Mesenchymal stem cell (in vitro differentiated cells and primary cell): Measurements from ENCODE around the gene LYSMD4.

ENCODE experiments used
- DNase-seq: peaks from one replicate; pipeline ENCODE4 v3.0.0-alpha.2; 2013
- H2AFZ ChIP-seq: one replicate; pipeline ENCODE4 v1.6.1; 2013; ENCODE audit warnings: low read depth, mild to moderate bottlenecking, control low read depth, inconsistent platforms, low read length, moderate library complexity
- H2AK5ac ChIP-seq: 2 replicates; pipeline ENCODE4 v1.6.1; 2013; ENCODE audit warnings: low read length, moderate library complexity, mild to moderate bottlenecking, inconsistent platforms; ENCODE audit not compliant: severe bottlenecking
- H2BK120ac ChIP-seq: one replicate; pipeline ENCODE4 v1.6.1; 2013; ENCODE audit warnings: low read depth, mild to moderate bottlenecking, inconsistent platforms, low read length, moderate library complexity
- H2BK12ac ChIP-seq, 2 experiments: one replicate each; pipeline ENCODE4 v1.6.1; 2013; ENCODE audit warnings: inconsistent platforms in 2 of 2, low read length in 2 of 2, mild to moderate bottlenecking in 2 of 2, moderate library complexity in 2 of 2, control low read depth in 1 of 2
- H2BK15ac ChIP-seq: one replicate; pipeline ENCODE4 v1.6.1; 2013; ENCODE audit warnings: mild to moderate bottlenecking, low read depth, inconsistent platforms; ENCODE audit not compliant: poor library complexity, severe bottlenecking
- H2BK5ac ChIP-seq: 2 replicates; pipeline ENCODE4 v1.6.1; 2013; ENCODE audit warnings: low read depth, mild to moderate bottlenecking, low read length, control low read depth, inconsistent platforms; ENCODE audit not compliant: poor library complexity, severe bottlenecking
- H3K14ac ChIP-seq, 2 experiments: one replicate each; pipeline ENCODE4 v1.6.1; 2013; ENCODE audit warnings: inconsistent platforms in 2 of 2, low read length in 2 of 2, control low read depth in 1 of 2, mild to moderate bottlenecking in 1 of 2, moderate library complexity in 1 of 2
- H3K18ac ChIP-seq, 2 experiments: one replicate each; pipeline ENCODE4 v1.6.1; 2013; ENCODE audit warnings: inconsistent platforms in 2 of 2, low read length in 2 of 2, control low read depth in 1 of 2, low read depth in 1 of 2, mild to moderate bottlenecking in 1 of 2
- H3K23ac ChIP-seq, 2 experiments: one replicate each; pipeline ENCODE4 v1.6.1; 2013; ENCODE audit warnings: inconsistent platforms in 2 of 2, low read length in 2 of 2, mild to moderate bottlenecking in 2 of 2, moderate library complexity in 2 of 2, control low read depth in 1 of 2
- H3K27ac ChIP-seq: 2 replicates; pipeline ENCODE4 v1.5.1; 2013; ENCODE audit warnings: mild to moderate bottlenecking, moderate library complexity, low read length, control low read depth, inconsistent platforms; ENCODE audit not compliant: poor library complexity, severe bottlenecking
- H3K27me3 ChIP-seq, 2 experiments: 2 replicates each; pipeline versions ENCODE4 v1.6.1 to v1.7.0; 2013; ENCODE audit warnings: low read length in 2 of 2, mild to moderate bottlenecking in 2 of 2, moderate library complexity in 2 of 2, control low read depth in 1 of 2, inconsistent platforms in 1 of 2; ENCODE audit not compliant: control insufficient read depth in 1 of 2, insufficient read depth in 1 of 2
- H3K36me3 ChIP-seq, 2 experiments: 2 replicates each; pipeline versions ENCODE4 v1.6.1 to v1.7.0; 2013; ENCODE audit warnings: low read length in 2 of 2, control low read depth in 1 of 2, inconsistent platforms in 1 of 2, low read depth in 1 of 2, mild to moderate bottlenecking in 1 of 2; ENCODE audit not compliant: insufficient read depth in 2 of 2, control insufficient read depth in 1 of 2
- H3K4ac ChIP-seq, 2 experiments: one replicate each; pipeline ENCODE4 v1.6.1; 2013; ENCODE audit warnings: inconsistent platforms in 2 of 2, low read length in 2 of 2, mild to moderate bottlenecking in 2 of 2, moderate library complexity in 2 of 2, control low read depth in 1 of 2, low read depth in 1 of 2
- H3K4me1 ChIP-seq: 2 replicates; pipeline ENCODE4 v1.6.1; 2013; ENCODE audit warnings: low read depth, low read length, control low read depth; ENCODE audit not compliant: control insufficient read depth, insufficient read depth
- H3K4me2 ChIP-seq: 2 replicates; pipeline ENCODE4 v1.6.1; 2013; ENCODE audit warnings: low read length, mild to moderate bottlenecking, inconsistent platforms; ENCODE audit not compliant: poor library complexity, severe bottlenecking
- H3K4me3 ChIP-seq, 2 experiments: 2 replicates each; pipeline versions ENCODE4 v1.5.1 to v1.7.0; 2013; ENCODE audit warnings: low read length in 2 of 2, mild to moderate bottlenecking in 2 of 2, control low read depth in 1 of 2, low read depth in 1 of 2; ENCODE audit not compliant: insufficient read depth in 1 of 2
- H3K79me1 ChIP-seq: replicated peaks from 2 replicates; pipeline ENCODE4 v1.6.1; 2013; ENCODE audit warnings: mild to moderate bottlenecking, control low read depth, low read length, inconsistent platforms; ENCODE audit not compliant: poor library complexity, severe bottlenecking
- H3K9ac ChIP-seq: 2 replicates; pipeline ENCODE4 v1.7.0; 2013; ENCODE audit warnings: mild to moderate bottlenecking, low read length, moderate library complexity
- H3K9me3 ChIP-seq: 2 replicates; pipeline ENCODE4 v1.7.0; 2013; ENCODE audit warnings: mild to moderate bottlenecking, low read length; ENCODE audit not compliant: control insufficient read depth
- H4K8ac ChIP-seq: one replicate; pipeline ENCODE4 v1.6.1; 2013; ENCODE audit warnings: inconsistent platforms, mild to moderate bottlenecking, low read length, moderate library complexity
- H4K91ac ChIP-seq: one replicate; pipeline ENCODE4 v1.6.1; 2013; ENCODE audit warnings: mild to moderate bottlenecking, low read length, inconsistent platforms
- WGBS: methylation state at CpG from one replicate; pipeline ENCODE4 v1.1.7; 2013; ENCODE audit warnings: mixed read lengths; 5-methylcytosine and 5-hydroxymethylcytosine counted together

The LYSMD4 gene

DNA sequence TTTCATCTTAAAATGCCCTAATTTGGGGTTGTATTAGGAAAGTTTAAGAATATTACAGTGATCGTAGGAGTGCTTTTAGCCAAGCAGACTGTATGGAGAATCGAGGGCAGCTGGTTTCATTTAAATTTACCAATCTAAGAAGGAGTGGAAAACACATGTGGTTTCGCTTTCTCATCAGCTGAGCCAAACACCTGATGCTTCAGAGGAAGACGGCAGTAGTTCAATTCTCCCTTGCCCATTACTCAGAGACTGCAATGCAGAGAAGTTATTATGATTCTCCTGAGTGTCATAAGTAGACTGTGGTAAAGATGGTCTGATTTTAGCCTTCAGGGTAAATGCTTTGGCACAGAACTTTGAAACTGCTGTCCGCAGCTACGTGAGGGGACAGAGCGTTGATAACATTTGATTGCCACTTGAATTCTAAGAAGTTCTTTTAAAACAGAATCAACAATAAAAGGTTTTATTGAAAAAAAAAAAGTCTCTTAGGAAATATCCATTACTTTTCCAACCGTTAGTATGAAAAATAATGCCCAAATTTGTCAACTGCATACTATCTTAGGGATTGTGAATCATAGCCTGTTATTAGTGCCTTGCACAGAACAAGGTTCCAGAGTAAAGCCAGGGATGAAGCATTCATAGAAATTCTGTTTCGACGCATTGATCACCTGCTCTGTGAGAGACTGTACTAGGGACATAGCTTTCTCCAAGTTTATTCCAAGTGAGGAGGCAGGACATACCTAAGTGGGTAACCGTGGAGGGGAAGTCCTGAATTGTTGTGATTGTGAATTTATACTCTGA is 25.6 kb downstream of the LYSMD4 start:
- H3K36me3 ChIP-seq, result peaks cover 24 to 27% of the 10 kb centered on the region in 2 experiments
- no peaks in the 10 kb centered on the region for H3K27me3 ChIP-seq
- 82% methylated on average over 8 of the region's 11 CpGs for WGBS
- H3K4me2 ChIP-seq, result no peak overlapping the region
- H2AK5ac ChIP-seq, result no peak overlapping the region
- H3K27ac ChIP-seq, result no peak overlapping the region
- peak overlapping the region in 1 of 2 experiments; percentile 55 for H3K4me3 ChIP-seq
- no peak overlapping the region for H4K8ac ChIP-seq
- no peak overlapping the region for H3K23ac ChIP-seq
- H3K18ac ChIP-seq, result no peak overlapping the region
- H3K9ac ChIP-seq, result peak overlapping the region; percentile 75
- H2BK5ac ChIP-seq, result no peak overlapping the region
- H2BK15ac ChIP-seq, result no peak overlapping the region
- DNase-seq, result peak; percentile 30
- no peaks in the 10 kb centered on the region for H3K9me3 ChIP-seq
- H3K14ac ChIP-seq, result no peak overlapping the region
- no peak overlapping the region for H4K91ac ChIP-seq
- no peak overlapping the region for H2AFZ ChIP-seq
- peaks cover 8% of the 10 kb centered on the region for H3K4me1 ChIP-seq
- H2BK120ac ChIP-seq, result no peak overlapping the region
- H3K79me1 ChIP-seq, result peaks cover 5% of the 10 kb centered on the region
- H3K4ac ChIP-seq, result no peak overlapping the region
- H2BK12ac ChIP-seq, result peak overlapping the region in 1 of 2 experiments; percentile 64

GRCh38 chr15:99706557-99707303 is 26.5 kb downstream of the LYSMD4 start:
- Histone ChIP-seq H2AFZ (no peak overlapping the region), H2AK5ac (no peak overlapping the region), H3K23ac (no peak overlapping the region), H3K27me3 (no peaks in the 10 kb centered on the region), H3K18ac (no peak overlapping the region), H3K27ac (no peak overlapping the region), H3K79me1 (peaks cover 3% of the 10 kb centered on the region), H4K8ac (no peak overlapping the region), H3K4me1 (peaks cover 8% of the 10 kb centered on the region), H3K14ac (no peak overlapping the region), H2BK15ac (no peak overlapping the region), H4K91ac (no peak overlapping the region), H2BK120ac (no peak overlapping the region), H3K4ac (no peak overlapping the region), H3K9ac (peak overlapping the region; percentile 75), H3K9me3 (no peaks in the 10 kb centered on the region), H3K4me3 (peak overlapping the region in 1 of 2 experiments; percentile 55), H3K4me2 (no peak overlapping the region), H2BK12ac (no peak overlapping the region), H3K36me3 (peaks cover 15 to 23% of the 10 kb centered on the region in 2 experiments), H2BK5ac (no peak overlapping the region)
- 80% methylated on average over 7 of the region's 10 CpGs for WGBS
- DNase-seq, result peak; percentile 53

DNA sequence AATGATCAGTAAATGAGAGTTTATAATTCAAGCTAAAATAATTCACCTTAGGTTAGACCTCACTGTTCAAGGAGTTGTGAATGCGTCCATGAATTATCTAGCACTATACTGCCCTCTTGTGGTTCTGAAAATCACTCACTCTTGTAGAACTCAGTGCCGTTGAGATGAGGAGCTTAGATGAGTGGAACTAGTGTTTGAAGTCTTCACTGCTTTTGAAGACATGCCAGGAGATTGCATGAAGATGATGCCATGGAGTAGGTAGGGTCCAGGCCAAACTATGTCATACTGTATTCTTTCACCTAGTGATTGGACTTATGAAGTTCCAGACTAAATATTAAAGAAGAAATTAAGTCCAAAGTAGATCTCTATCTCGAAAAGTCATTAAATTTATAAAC is 28.8 kb downstream of the LYSMD4 start:
- H3K4me2 ChIP-seq, result no peak overlapping the region
- H3K18ac ChIP-seq, result no peak overlapping the region
- H3K4me3 ChIP-seq, result no peak overlapping the region
- no peak overlapping the region for H3K27ac ChIP-seq
- DNase-seq, result peak; percentile 91
- H3K4ac ChIP-seq, result no peak overlapping the region
- H3K9ac ChIP-seq, result peak overlapping the region; percentile 85
- peaks cover 8% of the 10 kb centered on the region for H3K4me1 ChIP-seq
- H2BK5ac ChIP-seq, result no peak overlapping the region
- H3K36me3 ChIP-seq, result peaks cover 3 to 8% of the 10 kb centered on the region in 2 experiments
- H2AK5ac ChIP-seq, result no peak overlapping the region
- no peak overlapping the region for H2BK15ac ChIP-seq
- H2BK12ac ChIP-seq, result no peak overlapping the region
- no peak overlapping the region for H2BK120ac ChIP-seq
- H3K23ac ChIP-seq, result no peak overlapping the region
- no peak overlapping the region for H4K8ac ChIP-seq
- no peaks in the 10 kb centered on the region for H3K9me3 ChIP-seq
- H4K91ac ChIP-seq, result no peak overlapping the region
- H3K79me1 ChIP-seq, result peaks cover 2% of the 10 kb centered on the region
- H2AFZ ChIP-seq, result no peak overlapping the region
- no peak overlapping the region for H3K14ac ChIP-seq
- WGBS, result 50% methylated on average over 2 of the region's 3 CpGs
- no peaks in the 10 kb centered on the region for H3K27me3 ChIP-seq
